SK-N-SH treated with all-trans-retinoic acid at 6 μM for 48 hours (cell line): Measurements from ENCODE around the gene KCNK5.

Source experiments
- ATAC-seq: fragments of 200-7000 bp; cut with Tn5 transposase; 3 replicates; pipeline ENCODE4 v1.9.1; 2020; ENCODE audit warnings: mild to moderate bottlenecking, moderate library complexity
- ARNTL ChIP-seq: fragments of 450-650 bp; formaldehyde crosslinking; IDR thresholded peaks from 2 replicates; pipeline ENCODE4 v1.5.0; 2020; ENCODE audit warnings: low read depth, mild to moderate bottlenecking, moderate library complexity, borderline replicate concordance
- BACH2 ChIP-seq: fragments of 250-450 bp; sonication (Bioruptor Pico); IDR thresholded peaks from 2 replicates; pipeline ENCODE4 v1.9.0; 2021; ENCODE audit warnings: mild to moderate bottlenecking, borderline replicate concordance
- CREB5 ChIP-seq: fragments of 250-450 bp; sonication (Bioruptor Pico); IDR thresholded peaks from 2 replicates; pipeline ENCODE4 v1.5.1; 2020; ENCODE audit warnings: low read depth, mild to moderate bottlenecking, moderate library complexity
- CSRNP3 ChIP-seq: fragments of 250-450 bp; sonication (Bioruptor Pico); IDR thresholded peaks from 2 replicates; pipeline ENCODE4 v1.5.1; 2021; ENCODE audit warnings: mild to moderate bottlenecking, moderate library complexity
- ESRRG ChIP-seq: fragments of 250-450 bp; sonication (Bioruptor Pico); IDR thresholded peaks from 2 replicates; pipeline ENCODE4 v1.6.1; 2021; ENCODE audit warnings: mild to moderate bottlenecking
- GLIS3 ChIP-seq: fragments of 250-450 bp; sonication (Bioruptor Pico); IDR thresholded peaks from 2 replicates; pipeline ENCODE4 v1.5.0; 2020; ENCODE audit warnings: mild to moderate bottlenecking, moderate library complexity
- ISL1 ChIP-seq: fragments of 250-450 bp; sonication (Bioruptor Pico); IDR thresholded peaks from 2 replicates; pipeline ENCODE4 v2.1.2; 2022; ENCODE audit warnings: mild to moderate bottlenecking, moderate library complexity
- PATZ1 ChIP-seq: fragments of 250-450 bp; sonication (Bioruptor Pico); IDR thresholded peaks from 2 replicates; pipeline ENCODE4 v1.8.0; 2020; ENCODE audit warnings: mild to moderate bottlenecking, moderate library complexity, borderline replicate concordance
- PPARA ChIP-seq: fragments of 250-450 bp; sonication (Bioruptor Pico); IDR thresholded peaks from 2 replicates; pipeline ENCODE4 v1.5.0; 2020; ENCODE audit warnings: mild to moderate bottlenecking, borderline replicate concordance
- SNAI2 ChIP-seq: fragments of 250-450 bp; sonication (Bioruptor Pico); IDR thresholded peaks from 2 replicates; pipeline ENCODE4 v1.5.0; 2020; ENCODE audit warnings: mild to moderate bottlenecking, moderate library complexity
- TSHZ2 ChIP-seq: fragments of 250-450 bp; sonication (Bioruptor Pico); IDR thresholded peaks from 2 replicates; pipeline ENCODE4 v1.5.0; 2020; ENCODE audit warnings: mild to moderate bottlenecking, moderate library complexity
- ZFP3 ChIP-seq: fragments of 250-450 bp; sonication (Bioruptor Pico); IDR thresholded peaks from 2 replicates; pipeline ENCODE4 v1.5.0; 2020; ENCODE audit warnings: mild to moderate bottlenecking, moderate library complexity
- ZFP30 ChIP-seq: fragments of 450-650 bp; formaldehyde crosslinking; IDR thresholded peaks from 2 replicates; pipeline ENCODE4 v1.5.0; 2022; ENCODE audit warnings: mild to moderate bottlenecking, moderate library complexity
- ZNF565 ChIP-seq: fragments of 450-650 bp; formaldehyde crosslinking; conservative IDR thresholded peaks from 2 replicates; pipeline ENCODE4 v1.5.0; 2020; ENCODE audit warnings: low read depth, mild to moderate bottlenecking, moderate library complexity

KCNK5 gene

GRCh38 chr6:39227476-39227875 lies 1.8 kb downstream of the KCNK5 start (continued):
- TF ChIP-seq PATZ1 (no peak), ZFP3 (CRISPR knock-in tag) (no peak), BACH2 (CRISPR knock-in tag) (no peak), ZNF565 (CRISPR knock-in tag) (no peak), CSRNP3 (no peak), ZFP30 (no peak), SNAI2 (CRISPR knock-in tag) (no peak), ISL1 (CRISPR knock-in tag) (no peak)

- ATAC-seq = no peak
- TF ChIP-seq ESRRG (CRISPR knock-in tag) = no peak
- TF ChIP-seq CSRNP3 = no peak
- TF ChIP-seq TSHZ2 = no peak
- TF ChIP-seq ZFP3 (CRISPR knock-in tag) = no peak
- no peak for TF ChIP-seq SNAI2 (CRISPR knock-in tag)
Observed at GRCh38 chr6:39226639-39227329, 2.5 kb downstream of the KCNK5 start.

- no peak for ATAC-seq
- no peak for TF ChIP-seq CREB5 (CRISPR knock-in tag)
- no peak for TF ChIP-seq GLIS3
- no peak for TF ChIP-seq CSRNP3
- TF ChIP-seq ARNTL (CRISPR knock-in tag) = no peak
- TF ChIP-seq PPARA (CRISPR knock-in tag) = no peak
- no peak for TF ChIP-seq ZFP30
- TF ChIP-seq PATZ1 = no peak
- TF ChIP-seq, all 23 proteins: peak for 0
Observed at GRCh38 chr6:39225946-39226437, 3.3 kb downstream of the KCNK5 start.
